ENCODE data around the gene OGFOD1. TPM values are rescaled to one million over a fixed set of nuclear protein-coding genes. Genes with fewer than 3 reads are reported as not detected.

OGFOD1 gene
- total and polyA plus RNA-seq, 9 donors, result 30.7 to 46.2 (median 39.0) TPM

DNA sequence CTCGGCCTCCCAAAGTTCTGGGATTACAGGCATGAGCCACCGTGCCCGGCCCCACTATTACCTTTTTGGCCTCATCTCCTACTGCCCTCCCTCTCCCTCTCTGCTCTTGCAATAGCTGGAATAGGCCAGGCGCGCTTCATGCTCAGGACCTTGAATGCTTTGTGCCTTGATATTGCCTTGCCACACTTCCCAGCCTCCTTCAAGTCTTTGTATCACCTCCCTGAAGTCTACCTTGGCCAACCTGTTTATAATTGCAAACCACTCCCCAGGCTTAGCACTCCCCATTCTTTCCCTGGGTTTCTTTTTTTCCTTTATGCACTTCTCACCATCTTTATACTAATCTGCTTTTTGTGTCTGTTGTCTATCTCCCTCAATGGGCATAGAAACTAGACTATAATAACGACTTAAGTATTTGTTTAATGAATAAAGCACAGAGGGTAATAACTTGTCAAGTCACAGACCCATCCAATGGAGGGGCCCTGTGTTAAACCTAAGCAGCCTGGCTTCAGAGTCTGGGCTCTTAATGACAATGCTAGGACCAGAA is 6.6 kb downstream of the OGFOD1 start:
- no peaks in the 10 kb centered on the region for H3K27me3 ChIP-seq (ENCODE audit: control insufficient read depth, insufficient read depth, low read length)
- peaks cover 38% of the 10 kb centered on the region for H3K36me3 ChIP-seq (ENCODE audit: control insufficient read depth, insufficient read depth, low read length)
- no peaks in the 10 kb centered on the region for H3K4me1 ChIP-seq (ENCODE audit: control insufficient read depth, insufficient read depth, low read length)
- 96% methylated on average over 5 of the region's 6 CpGs for WGBS (ENCODE audit: insufficient coverage)
- H3K27ac ChIP-seq (ENCODE audit: low read length), result no peak overlapping the region
- no peaks in the 10 kb centered on the region for H3K9me3 ChIP-seq (replicated peaks; ENCODE audit: control insufficient read depth, low read depth, low read length)
- no peak overlapping the region for H3K4me3 ChIP-seq (ENCODE audit: low read length)
- DNase-seq, result no peak

- peaks cover 27% of the 10 kb centered on the region for H3K36me3 ChIP-seq (ENCODE audit: control insufficient read depth, insufficient read depth, low read length)
- H3K27ac ChIP-seq (ENCODE audit: low read length), result no peak overlapping the region
- WGBS (ENCODE audit: insufficient coverage), result no CpG with 5 or more reads among the region's 2 CpGs
Measured at GRCh38 chr16:56460101-56460500, 8.7 kb downstream of the OGFOD1 start.

DNA sequence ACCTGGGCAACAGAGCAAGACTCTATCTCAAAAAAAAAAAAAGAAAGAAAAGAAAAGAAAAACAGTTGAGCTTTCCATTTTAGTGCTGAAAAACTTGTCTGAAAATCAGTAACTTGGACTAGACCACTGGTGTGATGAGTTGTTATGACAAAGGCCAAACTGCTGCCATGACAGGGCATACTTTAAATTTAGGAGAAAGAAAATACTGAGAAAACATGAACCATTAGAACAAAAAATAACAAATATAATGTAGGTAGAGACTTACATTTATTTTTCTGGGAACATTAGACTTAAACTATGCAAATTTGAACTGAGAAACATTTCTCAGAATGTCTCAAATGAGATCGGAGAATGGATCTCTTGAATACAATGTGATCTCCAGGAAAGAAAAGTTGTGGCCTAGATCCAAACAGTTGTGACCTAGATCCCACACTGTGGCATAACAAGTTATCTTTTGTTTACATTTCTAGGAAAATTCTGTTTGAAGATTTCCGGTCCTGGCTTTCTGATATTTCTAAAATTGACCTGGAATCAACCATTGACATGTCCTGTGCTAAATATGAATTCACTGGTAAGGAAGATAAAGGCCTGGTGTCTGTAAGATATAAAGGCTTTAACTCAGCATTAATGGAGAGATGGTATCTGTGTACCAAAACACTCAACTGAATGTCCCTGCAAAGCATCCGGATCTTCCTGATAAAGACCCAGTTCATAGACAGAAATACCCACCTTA is 10.9 kb downstream of the OGFOD1 start:
- WGBS (ENCODE audit: insufficient coverage), result no CpG with 5 or more reads among the region's 3 CpGs
- no peak overlapping the region for H3K27ac ChIP-seq (ENCODE audit: low read length)

More at GRCh38 chr16:56460101-56460500, 8.7 kb downstream of the OGFOD1 start:
- H3K4me1 ChIP-seq (ENCODE audit: control insufficient read depth, insufficient read depth, low read length), result no peaks in the 10 kb centered on the region
- H3K27me3 ChIP-seq (ENCODE audit: control insufficient read depth, insufficient read depth, low read length), result no peaks in the 10 kb centered on the region
- no peak for DNase-seq
- H3K4me3 ChIP-seq (ENCODE audit: low read length), result no peak overlapping the region
- H3K9me3 ChIP-seq (replicated peaks; ENCODE audit: control insufficient read depth, low read depth, low read length), result no peaks in the 10 kb centered on the region

GRCh38 chr16:56463153-56463552 is 11.8 kb downstream of the OGFOD1 start:
- no peak overlapping the region for H3K4me3 ChIP-seq (ENCODE audit: low read length)
- 100% methylated on average over 5 of the region's 6 CpGs for WGBS (ENCODE audit: insufficient coverage)

More for the DNA sequence above, 10.9 kb downstream of the OGFOD1 start:
- Histone ChIP-seq H3K4me1 (ENCODE audit: control insufficient read depth, insufficient read depth, low read length) (no peaks in the 10 kb centered on the region), H3K36me3 (ENCODE audit: control insufficient read depth, insufficient read depth, low read length) (peaks cover 37% of the 10 kb centered on the region), H3K27me3 (ENCODE audit: control insufficient read depth, insufficient read depth, low read length) (no peaks in the 10 kb centered on the region), H3K9me3 (replicated peaks; ENCODE audit: control insufficient read depth, low read depth, low read length) (no peaks in the 10 kb centered on the region), H3K4me3 (ENCODE audit: low read length) (no peak overlapping the region)
- no peak for DNase-seq

DNA sequence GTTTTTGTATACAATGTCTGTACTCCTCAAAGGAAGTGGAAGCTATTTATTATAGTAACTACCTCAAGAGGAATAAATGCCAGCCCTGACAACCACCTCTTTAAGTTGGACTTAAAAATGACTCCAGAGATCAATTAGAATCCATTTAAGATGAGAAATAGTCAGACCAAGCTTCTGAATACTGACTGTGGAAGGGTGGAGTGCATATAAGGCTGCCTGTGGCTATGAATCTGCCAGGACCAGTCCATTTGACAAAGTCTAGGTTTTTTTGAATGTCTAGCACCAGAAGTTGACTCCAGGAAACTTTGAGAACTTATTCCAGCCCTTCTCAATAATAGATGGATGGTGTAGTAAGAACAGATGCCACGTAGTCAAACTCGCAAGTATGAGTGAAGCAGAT is 15.0 kb downstream of the OGFOD1 start:
- Histone ChIP-seq H3K4me1 (ENCODE audit: control insufficient read depth, insufficient read depth, low read length) (no peaks in the 10 kb centered on the region), H3K27ac (ENCODE audit: low read length) (no peak overlapping the region), H3K4me3 (ENCODE audit: low read length) (no peak overlapping the region), H3K9me3 (replicated peaks; ENCODE audit: control insufficient read depth, low read depth, low read length) (no peaks in the 10 kb centered on the region), H3K27me3 (ENCODE audit: control insufficient read depth, insufficient read depth, low read length) (no peaks in the 10 kb centered on the region), H3K36me3 (ENCODE audit: control insufficient read depth, insufficient read depth, low read length) (peaks cover 51% of the 10 kb centered on the region)
- 100% methylated on average over 2 of the region's 2 CpGs for WGBS (ENCODE audit: insufficient coverage)
- DNase-seq, result no peak

More at GRCh38 chr16:56463153-56463552, 11.8 kb downstream of the OGFOD1 start:
- no peaks in the 10 kb centered on the region for H3K9me3 ChIP-seq (replicated peaks; ENCODE audit: control insufficient read depth, low read depth, low read length)
- H3K36me3 ChIP-seq (ENCODE audit: control insufficient read depth, insufficient read depth, low read length), result peaks cover 33% of the 10 kb centered on the region
- no peaks in the 10 kb centered on the region for H3K27me3 ChIP-seq (ENCODE audit: control insufficient read depth, insufficient read depth, low read length)
- no peak overlapping the region for H3K27ac ChIP-seq (ENCODE audit: low read length)
- H3K4me1 ChIP-seq (ENCODE audit: control insufficient read depth, insufficient read depth, low read length), result no peaks in the 10 kb centered on the region
- DNase-seq, result no peak

DNA sequence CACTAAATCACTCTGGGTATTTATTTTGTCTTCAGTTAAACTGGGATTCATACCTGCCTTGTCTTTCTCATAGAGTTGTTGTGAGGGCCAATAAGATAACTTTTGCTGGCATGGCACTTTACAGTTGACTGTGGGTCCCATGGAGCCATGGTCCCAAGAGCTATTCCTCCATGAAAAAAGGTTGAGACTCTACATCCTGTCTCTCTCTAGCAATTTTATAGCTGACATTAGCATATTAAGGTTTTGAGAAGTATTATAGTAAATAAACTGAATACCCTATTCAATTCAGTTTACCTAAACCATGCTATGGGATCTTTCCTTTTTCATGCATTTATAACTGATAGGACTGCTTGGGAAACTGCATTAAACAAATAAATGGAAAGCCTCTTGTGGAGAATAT is 17.4 kb downstream of the OGFOD1 start:
- no peak for DNase-seq
- no peak overlapping the region for H3K27ac ChIP-seq (ENCODE audit: low read length)
- H3K4me3 ChIP-seq (ENCODE audit: low read length), result no peak overlapping the region
- H3K36me3 ChIP-seq (ENCODE audit: control insufficient read depth, insufficient read depth, low read length), result peaks cover 57% of the 10 kb centered on the region
- no peaks in the 10 kb centered on the region for H3K4me1 ChIP-seq (ENCODE audit: control insufficient read depth, insufficient read depth, low read length)
- no peaks in the 10 kb centered on the region for H3K9me3 ChIP-seq (replicated peaks; ENCODE audit: control insufficient read depth, low read depth, low read length)
- H3K27me3 ChIP-seq (ENCODE audit: control insufficient read depth, insufficient read depth, low read length), result no peaks in the 10 kb centered on the region

- no peaks in the 10 kb centered on the region for H3K9me3 ChIP-seq (replicated peaks; ENCODE audit: control insufficient read depth, low read depth, low read length)
- no peaks in the 10 kb centered on the region for H3K4me1 ChIP-seq (ENCODE audit: control insufficient read depth, insufficient read depth, low read length)
- no peak overlapping the region for H3K27ac ChIP-seq (ENCODE audit: low read length)
- no peak overlapping the region for H3K4me3 ChIP-seq (ENCODE audit: low read length)
- DNase-seq, result no peak
- H3K36me3 ChIP-seq (ENCODE audit: control insufficient read depth, insufficient read depth, low read length), result peaks cover 60% of the 10 kb centered on the region
- WGBS (ENCODE audit: insufficient coverage), result 100% methylated on average over 1 of the region's 7 CpGs
- H3K27me3 ChIP-seq (ENCODE audit: control insufficient read depth, insufficient read depth, low read length), result no peaks in the 10 kb centered on the region
Measured at GRCh38 chr16:56469748-56470147, 18.4 kb downstream of the OGFOD1 start.

DNA sequence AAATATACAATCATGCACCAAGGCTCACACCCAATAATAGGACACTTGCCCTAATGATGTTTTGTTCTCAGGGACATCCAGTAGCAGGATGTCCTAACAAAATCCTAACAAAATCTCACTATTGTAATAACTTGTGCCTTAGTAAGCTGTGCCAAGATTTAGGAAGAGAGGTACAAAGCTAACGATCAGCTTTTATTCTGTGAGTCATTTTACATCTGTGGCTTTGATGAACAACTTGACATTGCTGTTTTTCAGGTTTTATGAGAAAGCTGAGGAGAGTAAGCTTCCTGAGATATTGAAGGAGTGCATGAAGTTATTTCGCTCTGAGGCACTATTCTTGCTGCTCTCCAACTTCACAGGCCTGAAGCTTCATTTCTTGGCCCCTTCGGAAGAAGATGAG is 18.9 kb downstream of the OGFOD1 start:
- H3K4me1 ChIP-seq (ENCODE audit: control insufficient read depth, insufficient read depth, low read length), result no peaks in the 10 kb centered on the region
- no peak for DNase-seq
- 86% methylated on average over 1 of the region's 3 CpGs for WGBS (ENCODE audit: insufficient coverage)
- no peaks in the 10 kb centered on the region for H3K9me3 ChIP-seq (replicated peaks; ENCODE audit: control insufficient read depth, low read depth, low read length)
- no peak overlapping the region for H3K27ac ChIP-seq (ENCODE audit: low read length)
- H3K27me3 ChIP-seq (ENCODE audit: control insufficient read depth, insufficient read depth, low read length), result no peaks in the 10 kb centered on the region
- H3K36me3 ChIP-seq (ENCODE audit: control insufficient read depth, insufficient read depth, low read length), result peaks cover 62% of the 10 kb centered on the region
- no peak overlapping the region for H3K4me3 ChIP-seq (ENCODE audit: low read length)

DNA sequence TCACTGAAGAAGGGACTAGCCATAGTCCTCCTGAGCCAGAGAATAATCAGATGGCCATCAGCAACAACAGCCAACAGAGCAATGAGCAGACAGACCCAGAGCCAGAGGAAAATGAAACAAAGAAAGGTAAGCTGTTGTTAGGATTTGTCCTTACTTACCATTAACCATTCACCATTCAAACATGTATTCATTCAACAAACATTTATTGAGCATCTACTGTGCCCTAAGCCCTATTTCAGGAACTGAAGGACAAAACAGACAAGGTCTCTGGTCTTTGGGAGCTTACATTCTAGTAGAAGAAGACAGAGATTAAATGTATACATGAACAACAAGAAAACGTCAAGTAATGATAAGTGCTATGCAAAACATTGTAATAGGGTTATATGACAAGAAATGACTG is 19.3 kb downstream of the OGFOD1 start:
- no peaks in the 10 kb centered on the region for H3K9me3 ChIP-seq (replicated peaks; ENCODE audit: control insufficient read depth, low read depth, low read length)
- H3K4me1 ChIP-seq (ENCODE audit: control insufficient read depth, insufficient read depth, low read length), result no peaks in the 10 kb centered on the region
- H3K36me3 ChIP-seq (ENCODE audit: control insufficient read depth, insufficient read depth, low read length), result peaks cover 63% of the 10 kb centered on the region
- no CpG with 5 or more reads among the region's 1 CpG for WGBS (ENCODE audit: insufficient coverage)
- H3K27me3 ChIP-seq (ENCODE audit: control insufficient read depth, insufficient read depth, low read length), result no peaks in the 10 kb centered on the region
- DNase-seq, result no peak
- no peak overlapping the region for H3K27ac ChIP-seq (ENCODE audit: low read length)
- H3K4me3 ChIP-seq (ENCODE audit: low read length), result no peak overlapping the region

- Histone ChIP-seq H3K27me3 (ENCODE audit: control insufficient read depth, insufficient read depth, low read length) (no peaks in the 10 kb centered on the region), H3K27ac (ENCODE audit: low read length) (no peak overlapping the region), H3K36me3 (ENCODE audit: control insufficient read depth, insufficient read depth, low read length) (peaks cover 65% of the 10 kb centered on the region), H3K4me1 (ENCODE audit: control insufficient read depth, insufficient read depth, low read length) (no peaks in the 10 kb centered on the region), H3K4me3 (ENCODE audit: low read length) (no peak overlapping the region), H3K9me3 (replicated peaks; ENCODE audit: control insufficient read depth, low read depth, low read length) (no peaks in the 10 kb centered on the region)
- no CpG with 5 or more reads among the region's 2 CpGs for WGBS (ENCODE audit: insufficient coverage)
- no peak for DNase-seq
Measured at GRCh38 chr16:56475201-56475600, 23.8 kb downstream of the OGFOD1 start.

Data from muscle of leg (tissue), 11 donors.